ENCODE measurements around the gene RASSF8. TPM values are rescaled to one million over a fixed set of nuclear protein-coding genes. Genes with fewer than 3 reads are reported as not detected.

The RASSF8 gene
- total and polyA plus RNA-seq, 2 experiments from 2014 or later = 11.5 to 30.6 TPM

GRCh38 chr12:26096036-26096435 lies 137.6 kb downstream of the RASSF8 start:
- Histone ChIP-seq H3K79me2 (replicated peaks; ENCODE audit: insufficient read depth) (no peaks in the 10 kb centered on the region), H3K4me2 (no peak overlapping the region), H2AFZ (no peak overlapping the region), H3F3A (replicated peaks; ENCODE audit: low read depth) (no peaks in the 10 kb centered on the region), H3K27me3 (ENCODE audit: insufficient read depth) (no peaks in the 10 kb centered on the region), H3K27ac (ENCODE audit: low read depth) (no peak overlapping the region), H3K4me1 (ENCODE audit: insufficient read depth) (peaks cover 6% of the 10 kb centered on the region; the same call in 1 of the 2 replicates), H4K20me1 (replicated peaks; ENCODE audit: insufficient read depth) (no peaks in the 10 kb centered on the region), H3K4me3 (no peak overlapping the region), H3K36me3 (ENCODE audit: insufficient read depth) (no peaks in the 10 kb centered on the region), H3K9me2 (ENCODE audit: insufficient read depth) (no peaks in the 10 kb centered on the region)
- Mint-ChIP-seq H3K4me1 (peaks cover 10% of the 10 kb centered on the region), H3K9me3 (no peaks in the 10 kb centered on the region), H3K4me3 (no peak overlapping the region), H3K27me3 (ENCODE audit: insufficient read depth, low read depth, poor library complexity) (no peaks in the 10 kb centered on the region), H3K36me3 (ENCODE audit: low read depth) (no peaks in the 10 kb centered on the region), H3K27ac (no peak overlapping the region)
- DNase-seq (ENCODE audit: low spot score) (no peak), ATAC-seq (no peak)
- TF ChIP-seq EZH2 (IDR thresholded peaks at IDR 0.05; ENCODE audit: low read depth, unreplicated experiment) (no peak), ZNF462 (CRISPR knock-in tag; IDR thresholded peaks at IDR 0.05) (no peak), NANOG (IDR thresholded peaks at IDR 0.05; ENCODE audit: borderline replicate concordance) (no peak), CREB1 (CRISPR knock-in tag; IDR thresholded peaks at IDR 0.05; ENCODE audit: low read depth) (no peak), ZNF114 (CRISPR knock-in tag; IDR thresholded peaks at IDR 0.05) (no peak), POLR2AphosphoS5 (IDR thresholded peaks at IDR 0.05; ENCODE audit: low read depth) (no peak), ZNF331 (CRISPR knock-in tag; IDR thresholded peaks at IDR 0.05; ENCODE audit: low read depth) (no peak), REST (IDR thresholded peaks at IDR 0.05; ENCODE audit: unreplicated experiment) (no peak), JUNB (IDR thresholded peaks at IDR 0.05; ENCODE audit: unreplicated experiment) (no peak), STAT1 (IDR thresholded peaks at IDR 0.05; ENCODE audit: unreplicated experiment) (no peak), EZH2phosphoT487 (IDR thresholded peaks at IDR 0.05; ENCODE audit: unreplicated experiment) (no peak), ETS1 (IDR thresholded peaks at IDR 0.05) (no peak), CTCF (conservative IDR thresholded peaks at IDR 0.05; ENCODE audit: low read depth in 2 of 2) (no peak)
